GM19452 (cell line): ENCODE data around the gene IDH3A.

Source experiments
- ATAC-seq: cut with Tn5 transposase; IDR thresholded peaks from one replicate; pipeline ENCODE4 v1.9.1; 2021; ENCODE audit not compliant: unreplicated experiment

Gene IDH3A

GRCh38 chr15:78201281-78202190 lies 52.4 kb downstream of the IDH3A start:
- no peak for ATAC-seq

- no peak for ATAC-seq
Measured at GRCh38 chr15:78203346-78204225, 54.4 kb downstream of the IDH3A start.

- no peak for ATAC-seq
Measured at GRCh38 chr15:78204351-78205309, 55.5 kb downstream of the IDH3A start.

- ATAC-seq = no peak
Measured at GRCh38 chr15:78205337-78205736, 56.2 kb downstream of the IDH3A start.

- ATAC-seq = no peak
Measured at GRCh38 chr15:78205856-78206255, 56.7 kb downstream of the IDH3A start.

- ATAC-seq = no peak
Measured at GRCh38 chr15:78206326-78207109, 57.4 kb downstream of the IDH3A start.

- no peak for ATAC-seq
Measured at GRCh38 chr15:78207110-78207458, 57.9 kb downstream of the IDH3A start.

GRCh38 chr15:78207641-78208340 lies 58.6 kb downstream of the IDH3A start:
- no peak for ATAC-seq

GRCh38 chr15:78208341-78208844 lies 59.2 kb downstream of the IDH3A start:
- no peak for ATAC-seq

GRCh38 chr15:78208887-78209645 lies 59.9 kb downstream of the IDH3A start:
- ATAC-seq = no peak

GRCh38 chr15:78209646-78210348 lies 60.6 kb downstream of the IDH3A start:
- ATAC-seq = no peak

GRCh38 chr15:78210349-78210717 lies 61.2 kb downstream of the IDH3A start:
- no peak for ATAC-seq

- no peak for ATAC-seq
Measured at GRCh38 chr15:78211189-78211921, 62.2 kb downstream of the IDH3A start.

GRCh38 chr15:78212008-78212407 lies 62.8 kb downstream of the IDH3A start:
- no peak for ATAC-seq

- ATAC-seq = no peak
Measured at GRCh38 chr15:78212546-78213424, 63.6 kb downstream of the IDH3A start.

GRCh38 chr15:78213425-78213750 lies 64.2 kb downstream of the IDH3A start:
- no peak for ATAC-seq
